ENCODE results near the gene TMEM132C.

The TMEM132C gene

GRCh38 chr12:128612150-128612850 lies 345.3 kb downstream of the TMEM132C start:
- H3K9me3 ChIP-seq (ENCODE audit: control insufficient read depth in 2 of 2, low read length in 2 of 2): no peaks in the 10 kb centered on the region
- H3K27me3 ChIP-seq (ENCODE audit: control insufficient read depth in 2 of 2, insufficient read depth in 2 of 2, low read length in 2 of 2): no peaks in the 10 kb centered on the region
- H3K4me3 ChIP-seq (ENCODE audit: low read length in 2 of 2): no peak overlapping the region
- no peaks in the 10 kb centered on the region for H3K36me3 ChIP-seq (ENCODE audit: control insufficient read depth in 2 of 2, insufficient read depth in 2 of 2, low read length in 2 of 2)
- H3K4me1 ChIP-seq (ENCODE audit: control insufficient read depth in 2 of 2, insufficient read depth in 2 of 2, low read length in 2 of 2): no peaks in the 10 kb centered on the region
- H3K9ac ChIP-seq (ENCODE audit: low read depth in 1 of 2, low read length in 2 of 2): no peak overlapping the region
- no peak overlapping the region for H3K27ac ChIP-seq (ENCODE audit: low read depth in 2 of 2, low read length in 2 of 2)

- H3K27me3 ChIP-seq (ENCODE audit: control insufficient read depth in 2 of 2, insufficient read depth in 2 of 2, low read length in 2 of 2): no peaks in the 10 kb centered on the region
- H3K27ac ChIP-seq (ENCODE audit: low read depth in 2 of 2, low read length in 2 of 2): no peak overlapping the region
- H3K4me3 ChIP-seq (ENCODE audit: low read length in 2 of 2): no peak overlapping the region
Observed at GRCh38 chr12:128613837-128614590, 347.0 kb downstream of the TMEM132C start.

DNA sequence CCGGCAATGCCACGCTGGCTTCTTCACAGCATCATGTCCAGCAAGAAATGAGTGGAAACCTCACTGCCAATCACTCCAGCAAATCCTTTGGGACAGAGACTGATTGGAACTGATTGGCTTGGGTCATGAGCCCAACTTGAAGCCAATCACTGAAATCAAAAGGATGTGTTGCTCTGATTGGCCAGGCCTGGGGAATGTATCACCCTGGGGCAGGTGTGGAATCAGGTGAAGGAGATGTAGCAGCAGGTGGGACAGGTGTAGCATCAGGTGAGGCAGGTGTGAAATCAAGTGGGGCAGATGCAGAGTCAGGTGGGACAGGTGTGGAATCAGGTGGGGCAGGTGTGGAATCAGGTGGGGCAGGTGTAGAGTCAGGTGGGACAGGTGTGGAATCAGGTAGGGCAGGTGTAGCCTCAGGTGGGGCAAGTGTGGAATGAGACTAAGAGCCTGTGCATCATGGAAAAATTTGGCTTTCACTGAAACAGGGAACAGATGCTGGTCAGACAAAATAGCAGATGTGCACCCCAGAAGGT lies 350.4 kb downstream of the TMEM132C start:
- H3K4me3 ChIP-seq (ENCODE audit: low read length in 2 of 2): no peak overlapping the region
- H3K27ac ChIP-seq (ENCODE audit: low read depth in 2 of 2, low read length in 2 of 2): no peak overlapping the region
- no peaks in the 10 kb centered on the region for H3K4me1 ChIP-seq (ENCODE audit: control insufficient read depth in 2 of 2, insufficient read depth in 2 of 2, low read length in 2 of 2)
- H3K9ac ChIP-seq (ENCODE audit: low read depth in 1 of 2, low read length in 2 of 2): no peak overlapping the region
- H3K27me3 ChIP-seq (ENCODE audit: control insufficient read depth in 2 of 2, insufficient read depth in 2 of 2, low read length in 2 of 2): no peaks in the 10 kb centered on the region
- H3K36me3 ChIP-seq (ENCODE audit: control insufficient read depth in 2 of 2, insufficient read depth in 2 of 2, low read length in 2 of 2): no peaks in the 10 kb centered on the region
- no peaks in the 10 kb centered on the region for H3K9me3 ChIP-seq (ENCODE audit: control insufficient read depth in 2 of 2, low read length in 2 of 2)

More at GRCh38 chr12:128613837-128614590, 347.0 kb downstream of the TMEM132C start:
- H3K36me3 ChIP-seq (ENCODE audit: control insufficient read depth in 2 of 2, insufficient read depth in 2 of 2, low read length in 2 of 2): no peaks in the 10 kb centered on the region
- no peaks in the 10 kb centered on the region for H3K4me1 ChIP-seq (ENCODE audit: control insufficient read depth in 2 of 2, insufficient read depth in 2 of 2, low read length in 2 of 2)
- H3K9me3 ChIP-seq (ENCODE audit: control insufficient read depth in 2 of 2, low read length in 2 of 2): no peaks in the 10 kb centered on the region
- H3K9ac ChIP-seq (ENCODE audit: low read depth in 1 of 2, low read length in 2 of 2): no peak overlapping the region

GRCh38 chr12:128619263-128619662 lies 352.3 kb downstream of the TMEM132C start:
- Histone ChIP-seq H3K9me3 (ENCODE audit: control insufficient read depth in 2 of 2, low read length in 2 of 2) (no peaks in the 10 kb centered on the region), H3K4me3 (ENCODE audit: low read length in 2 of 2) (no peak overlapping the region), H3K27ac (ENCODE audit: low read depth in 2 of 2, low read length in 2 of 2) (no peak overlapping the region), H3K9ac (ENCODE audit: low read depth in 1 of 2, low read length in 2 of 2) (no peak overlapping the region), H3K27me3 (ENCODE audit: control insufficient read depth in 2 of 2, insufficient read depth in 2 of 2, low read length in 2 of 2) (no peaks in the 10 kb centered on the region), H3K36me3 (ENCODE audit: control insufficient read depth in 2 of 2, insufficient read depth in 2 of 2, low read length in 2 of 2) (no peaks in the 10 kb centered on the region), H3K4me1 (ENCODE audit: control insufficient read depth in 2 of 2, insufficient read depth in 2 of 2, low read length in 2 of 2) (no peaks in the 10 kb centered on the region)

- no peaks in the 10 kb centered on the region for H3K4me1 ChIP-seq (ENCODE audit: control insufficient read depth in 2 of 2, insufficient read depth in 2 of 2, low read length in 2 of 2)
- no peaks in the 10 kb centered on the region for H3K9me3 ChIP-seq (ENCODE audit: control insufficient read depth in 2 of 2, low read length in 2 of 2)
- no peak overlapping the region for H3K4me3 ChIP-seq (ENCODE audit: low read length in 2 of 2)
- no peaks in the 10 kb centered on the region for H3K36me3 ChIP-seq (ENCODE audit: control insufficient read depth in 2 of 2, insufficient read depth in 2 of 2, low read length in 2 of 2)
- no peaks in the 10 kb centered on the region for H3K27me3 ChIP-seq (ENCODE audit: control insufficient read depth in 2 of 2, insufficient read depth in 2 of 2, low read length in 2 of 2)
- no peak overlapping the region for H3K27ac ChIP-seq (ENCODE audit: low read depth in 2 of 2, low read length in 2 of 2)
- no peak overlapping the region for H3K9ac ChIP-seq (ENCODE audit: low read depth in 1 of 2, low read length in 2 of 2)
Observed at GRCh38 chr12:128621304-128621703, 354.3 kb downstream of the TMEM132C start.

DNA sequence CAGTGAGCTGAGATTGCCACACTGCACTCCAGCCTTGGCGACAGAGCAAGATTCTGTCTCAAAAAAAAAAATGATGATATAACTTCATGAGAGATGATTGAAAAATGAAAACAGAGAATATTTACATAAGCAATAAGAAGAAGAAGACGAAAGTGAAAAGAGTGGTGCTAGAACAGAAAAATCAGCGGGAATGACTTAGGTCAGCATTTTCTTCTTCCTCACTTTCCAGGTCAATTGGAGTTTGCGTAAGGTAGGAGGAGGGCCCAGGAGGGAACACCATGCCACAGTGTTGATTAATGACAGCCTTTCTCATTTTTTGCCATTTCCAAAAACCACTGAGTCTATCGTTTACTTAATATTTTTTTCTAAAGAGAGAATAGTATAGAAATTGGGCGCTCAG lies 356.8 kb downstream of the TMEM132C start:
- H3K9ac ChIP-seq (ENCODE audit: low read depth in 1 of 2, low read length in 2 of 2): no peak overlapping the region
- no peaks in the 10 kb centered on the region for H3K4me1 ChIP-seq (ENCODE audit: control insufficient read depth in 2 of 2, insufficient read depth in 2 of 2, low read length in 2 of 2)
- no peaks in the 10 kb centered on the region for H3K36me3 ChIP-seq (ENCODE audit: control insufficient read depth in 2 of 2, insufficient read depth in 2 of 2, low read length in 2 of 2)
- H3K27ac ChIP-seq (ENCODE audit: low read depth in 2 of 2, low read length in 2 of 2): no peak overlapping the region
- H3K27me3 ChIP-seq (ENCODE audit: control insufficient read depth in 2 of 2, insufficient read depth in 2 of 2, low read length in 2 of 2): no peaks in the 10 kb centered on the region
- no peaks in the 10 kb centered on the region for H3K9me3 ChIP-seq (ENCODE audit: control insufficient read depth in 2 of 2, low read length in 2 of 2)
- no peak overlapping the region for H3K4me3 ChIP-seq (ENCODE audit: low read length in 2 of 2)

DNA sequence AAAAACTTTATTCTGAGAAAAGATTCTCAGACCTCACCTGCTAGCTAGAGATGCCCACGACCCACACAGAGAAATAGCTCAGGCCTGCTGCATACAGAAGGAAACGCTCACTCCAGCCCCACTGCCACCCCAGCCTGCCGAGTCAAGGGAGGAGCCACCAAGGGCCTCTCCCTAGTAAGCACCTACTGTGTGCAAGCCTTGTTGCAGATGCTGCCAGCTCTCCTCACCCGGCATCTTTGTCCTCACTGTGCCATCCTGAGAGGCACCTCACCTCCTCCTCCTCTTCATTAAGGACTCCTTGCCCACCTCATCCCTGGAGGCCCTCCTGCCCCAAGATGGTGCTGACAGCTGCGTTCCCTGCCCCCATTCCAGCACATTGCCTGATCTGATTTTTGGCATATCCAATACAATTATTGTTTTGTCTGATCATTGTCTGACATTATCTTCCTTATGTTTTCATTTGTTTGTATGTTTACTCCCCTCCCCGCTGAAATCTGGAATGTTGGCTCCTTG lies 359.9 kb downstream of the TMEM132C start:
- no peaks in the 10 kb centered on the region for H3K9me3 ChIP-seq (ENCODE audit: control insufficient read depth in 2 of 2, low read length in 2 of 2)
- no peaks in the 10 kb centered on the region for H3K4me1 ChIP-seq (ENCODE audit: control insufficient read depth in 2 of 2, insufficient read depth in 2 of 2, low read length in 2 of 2)
- H3K27me3 ChIP-seq (ENCODE audit: control insufficient read depth in 2 of 2, insufficient read depth in 2 of 2, low read length in 2 of 2): no peaks in the 10 kb centered on the region
- H3K4me3 ChIP-seq (ENCODE audit: low read length in 2 of 2): no peak overlapping the region
- no peak overlapping the region for H3K9ac ChIP-seq (ENCODE audit: low read depth in 1 of 2, low read length in 2 of 2)
- H3K27ac ChIP-seq (ENCODE audit: low read depth in 2 of 2, low read length in 2 of 2): no peak overlapping the region
- no peaks in the 10 kb centered on the region for H3K36me3 ChIP-seq (ENCODE audit: control insufficient read depth in 2 of 2, insufficient read depth in 2 of 2, low read length in 2 of 2)

- no peak overlapping the region for H3K4me3 ChIP-seq (ENCODE audit: low read length in 2 of 2)
- H3K27ac ChIP-seq (ENCODE audit: low read depth in 2 of 2, low read length in 2 of 2): no peak overlapping the region
- no peaks in the 10 kb centered on the region for H3K36me3 ChIP-seq (ENCODE audit: control insufficient read depth in 2 of 2, insufficient read depth in 2 of 2, low read length in 2 of 2)
- no peaks in the 10 kb centered on the region for H3K27me3 ChIP-seq (ENCODE audit: control insufficient read depth in 2 of 2, insufficient read depth in 2 of 2, low read length in 2 of 2)
- no peak overlapping the region for H3K9ac ChIP-seq (ENCODE audit: low read depth in 1 of 2, low read length in 2 of 2)
- H3K4me1 ChIP-seq (ENCODE audit: control insufficient read depth in 2 of 2, insufficient read depth in 2 of 2, low read length in 2 of 2): no peaks in the 10 kb centered on the region
- no peaks in the 10 kb centered on the region for H3K9me3 ChIP-seq (ENCODE audit: control insufficient read depth in 2 of 2, low read length in 2 of 2)
Observed at GRCh38 chr12:128627659-128628058, 360.7 kb downstream of the TMEM132C start.

DNA sequence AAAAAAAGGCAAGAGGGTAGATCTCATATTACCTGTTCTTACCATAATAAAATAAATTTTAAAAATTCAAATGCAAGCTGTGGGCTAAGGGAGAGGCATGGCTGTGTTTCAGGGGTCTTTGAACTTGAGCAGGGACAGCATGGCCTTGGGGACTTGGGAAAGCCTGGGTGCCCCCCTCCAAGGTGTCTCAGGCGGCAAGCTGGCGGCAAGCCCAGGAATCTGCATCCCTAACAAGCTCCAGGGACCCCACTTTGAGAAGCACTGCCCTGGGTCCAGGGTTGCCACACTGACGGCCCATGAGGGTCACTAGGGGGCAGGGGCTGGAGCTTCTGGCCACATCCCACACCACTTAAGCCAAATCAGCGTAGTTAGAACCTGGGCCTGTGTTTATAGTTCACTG lies 363.0 kb downstream of the TMEM132C start:
- peaks cover 0 to 2% of the 10 kb centered on the region in 2 donors for H3K9me3 ChIP-seq (ENCODE audit: control insufficient read depth in 2 of 2, low read length in 2 of 2)
- H3K9ac ChIP-seq (ENCODE audit: low read depth in 1 of 2, low read length in 2 of 2): no peak overlapping the region
- H3K4me1 ChIP-seq (ENCODE audit: control insufficient read depth in 2 of 2, insufficient read depth in 2 of 2, low read length in 2 of 2): no peaks in the 10 kb centered on the region
- H3K36me3 ChIP-seq (ENCODE audit: control insufficient read depth in 2 of 2, insufficient read depth in 2 of 2, low read length in 2 of 2): no peaks in the 10 kb centered on the region
- no peaks in the 10 kb centered on the region for H3K27me3 ChIP-seq (ENCODE audit: control insufficient read depth in 2 of 2, insufficient read depth in 2 of 2, low read length in 2 of 2)
- no peak overlapping the region for H3K27ac ChIP-seq (ENCODE audit: low read depth in 2 of 2, low read length in 2 of 2)
- no peak overlapping the region for H3K4me3 ChIP-seq (ENCODE audit: low read length in 2 of 2)

All from mucosa of rectum (tissue), 2 donors.